MCF 10A (cell line): Measurements from ENCODE around the gene RALGPS1. TPM values are rescaled to one million over a fixed set of nuclear protein-coding genes. Genes with fewer than 3 reads are reported as not detected.

ENCODE experiments used
- BruUV-seq: library from RNA; stranded (reverse); fragments of 400-500 nt; replicated peaks from 2 replicates; lab custom pipeline; 2021; lab: Mats Ljungman, UMichigan
- CTCF ChIA-PET: fragments of 300-600 bp; sonication (Branson Sonifier 250); formaldehyde crosslinking; extraction: SDS; loops from one replicate; lab custom pipeline; 2021; ENCODE audit warnings: antibody characterized with exemption, inconsistent platforms; lab: Yijun Ruan, JAX
- POLR2A ChIA-PET: fragments of 300-600, 350-650 bp; sonication (Branson Sonifier 250); formaldehyde crosslinking; extraction: SDS; loops from one replicate; lab custom pipeline; 2020; ENCODE audit warnings: antibody characterized with exemption, inconsistent platforms; lab: Yijun Ruan, JAX
- DNase-seq: peaks from one replicate; pipeline ENCODE4 v3.0.0-alpha.2; 2018; ENCODE audit not compliant: unreplicated experiment
- H3K27ac Mint-ChIP-seq: one replicate; pipeline ENCODE4 v1.8.0; 2022; ENCODE audit warnings: mild to moderate bottlenecking, low read depth, mixed read lengths; ENCODE audit not compliant: unreplicated experiment
- H3K27me3 Mint-ChIP-seq: one replicate; pipeline ENCODE4 v1.8.0; 2022; ENCODE audit warnings: mixed read lengths; ENCODE audit not compliant: insufficient read depth, unreplicated experiment
- H3K36me3 Mint-ChIP-seq: one replicate; pipeline ENCODE4 v1.8.0; 2022; ENCODE audit warnings: mild to moderate bottlenecking, moderate library complexity, mixed read lengths; ENCODE audit not compliant: insufficient read depth, unreplicated experiment
- H3K4me1 Mint-ChIP-seq: one replicate; pipeline ENCODE4 v1.8.0; 2022; ENCODE audit warnings: mixed read lengths; ENCODE audit not compliant: insufficient read depth, unreplicated experiment
- H3K4me3 Mint-ChIP-seq: one replicate; pipeline ENCODE4 v1.8.0; 2022; ENCODE audit warnings: mild to moderate bottlenecking, moderate library complexity, mixed read lengths; ENCODE audit not compliant: unreplicated experiment
- H3K9me3 Mint-ChIP-seq: one replicate; pipeline ENCODE4 v1.8.0; 2022; ENCODE audit warnings: mixed read lengths; ENCODE audit not compliant: unreplicated experiment
- CTCF ChIP-seq: fragments of 200-600 bp; IDR thresholded peaks from one replicate; pipeline ENCODE4 v1.8.0; 2022; ENCODE audit warnings: antibody characterized with exemption, mild to moderate bottlenecking; ENCODE audit not compliant: unreplicated experiment
- intact Hi-C: fragments of 100-400 bp; cut with micrococcal nuclease; formaldehyde crosslinking; loops from 2 replicates; pipeline ENCODE4 v1.14.1; 2022
- total RNA-seq: library from RNA; stranded (reverse); gene quantifications from 2 replicates; pipeline ENCODE4 v1.2.3, GENCODE V29; 2022

RALGPS1 gene
- total RNA-seq, 1 experiment from 2014 or later = 2.4 TPM

DNA sequence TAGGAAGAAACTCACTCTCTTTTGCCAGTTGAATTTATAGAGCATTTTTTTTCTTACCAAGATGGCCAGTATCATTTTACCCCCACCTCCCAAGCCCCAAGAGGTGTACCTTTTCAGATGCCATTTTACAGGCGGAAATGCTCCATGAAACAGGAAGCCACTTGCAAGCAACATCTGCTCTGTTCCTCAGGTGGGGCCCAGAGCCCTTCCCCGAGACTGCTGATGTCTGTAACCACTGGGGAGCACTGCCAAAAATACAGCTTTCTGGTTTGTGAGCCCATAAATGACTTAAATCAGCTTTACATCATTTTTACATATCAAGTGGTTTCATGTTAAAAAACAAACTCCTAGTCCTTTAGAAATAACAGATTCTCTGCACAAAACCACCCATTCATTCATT is 307.1 kb downstream of the RALGPS1 start:
- CTCF ChIA-PET = interaction anchor here (0.6 kb wide), 1 partner anchor 126 kb away, joined by 3 read pairs; no protein-coding TSS in a partner anchor
- intact Hi-C loops = no loop called here
- DNase-seq = no peak

DNA sequence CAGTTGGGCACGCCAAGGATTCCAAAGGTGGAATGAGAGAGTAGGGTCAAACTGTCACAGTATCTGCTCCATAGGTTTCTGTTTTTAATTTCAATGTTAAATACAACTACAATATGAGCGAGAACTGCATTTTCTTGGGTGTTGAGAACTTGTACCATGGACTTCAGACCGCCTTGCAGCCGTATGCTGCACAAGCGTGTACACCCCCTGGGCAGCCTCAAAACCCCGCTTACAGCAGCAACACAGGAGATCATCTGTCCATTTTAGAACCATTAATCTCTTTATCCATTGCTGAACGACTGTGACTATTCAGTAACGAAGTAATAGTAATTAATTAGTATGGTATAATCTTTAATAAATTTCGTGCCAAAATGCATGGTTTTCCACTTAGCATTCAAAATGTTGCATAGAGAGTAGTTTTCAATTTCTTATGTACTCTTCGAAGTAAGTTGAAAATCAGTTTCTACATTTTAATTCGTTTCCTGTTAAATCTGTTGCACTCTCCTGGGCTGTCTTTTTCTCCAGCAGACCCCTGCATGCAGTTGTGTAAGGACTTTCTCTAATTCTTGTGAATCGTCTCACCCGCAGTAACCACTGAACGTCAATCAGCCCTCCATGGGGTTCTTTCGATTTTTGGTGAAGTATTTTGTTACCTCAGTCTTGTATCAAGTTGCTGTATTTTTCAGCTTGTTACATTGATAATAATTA is 308.0 kb downstream of the RALGPS1 start:
- intact Hi-C loops = no loop called here
- Mint-ChIP-seq H3K4me1 (no peaks in the 10 kb centered on the region), H3K4me3 (no peak overlapping the region), H3K36me3 (no peaks in the 10 kb centered on the region), H3K9me3 (no peaks in the 10 kb centered on the region), H3K27me3 (peaks cover 29% of the 10 kb centered on the region), H3K27ac (no peak overlapping the region)
- ChIA-PET CTCF (interaction anchor here (0.6 to 1.8 kb wide), 3 partner anchors 10 to 59 kb away, joined by 3 to 6 read pairs (median 4); no protein-coding TSS in a partner anchor), POLR2A (interaction anchor here (1.2 to 3.9 kb wide), 2 partner anchors 197 to 228 kb away, joined by 4 to 13 read pairs; partner anchors contain the start of genes LRSAM1 and RPL12)
- DNase-seq = no peak
- BruUV-seq = no TSS peak
- TF ChIP-seq CTCF = no peak

More for the DNA sequence above, 307.1 kb downstream of the RALGPS1 start:
- Mint-ChIP-seq H3K4me1 (no peaks in the 10 kb centered on the region), H3K27ac (no peak overlapping the region), H3K27me3 (peaks cover 29% of the 10 kb centered on the region), H3K36me3 (no peaks in the 10 kb centered on the region), H3K9me3 (no peaks in the 10 kb centered on the region), H3K4me3 (no peak overlapping the region)
- POLR2A ChIA-PET = interaction anchor here (1.2 kb wide), 1 partner anchor 198 kb away, joined by 4 read pairs; no protein-coding TSS in a partner anchor
- TF ChIP-seq CTCF = no peak
- BruUV-seq = no TSS peak

GRCh38 chr9:127223266-127223665 is 308.7 kb downstream of the RALGPS1 start:
- intact Hi-C loops = no loop called here
- BruUV-seq = no TSS peak

More at GRCh38 chr9:127223266-127223665, 308.7 kb downstream of the RALGPS1 start:
- H3K4me3 Mint-ChIP-seq = peak overlapping the region; percentile 9
- no peaks in the 10 kb centered on the region for H3K9me3 Mint-ChIP-seq
- H3K4me1 Mint-ChIP-seq = no peaks in the 10 kb centered on the region
- H3K27ac Mint-ChIP-seq = no peak overlapping the region
- DNase-seq = no peak
- POLR2A ChIA-PET = interaction anchor here (1.2 to 3.9 kb wide), 2 partner anchors 200 to 227 kb away, joined by 3 to 13 read pairs; partner anchors contain the start of genes LRSAM1 and RPL12
- CTCF ChIA-PET = interaction anchor here (0.6 to 1.8 kb wide), 5 partner anchors 8 to 245 kb away, joined by 3 to 8 read pairs (median 4); no protein-coding TSS in a partner anchor
- no peak for TF ChIP-seq CTCF
- H3K27me3 Mint-ChIP-seq = peaks cover 29% of the 10 kb centered on the region
- no peaks in the 10 kb centered on the region for H3K36me3 Mint-ChIP-seq
